HG03558 (cell line): ENCODE measurements around the gene MTA3.

Experiments
- ATAC-seq: cut with Tn5 transposase; IDR thresholded peaks from one replicate; pipeline ENCODE4 v1.9.1; 2021; ENCODE audit warnings: moderate number of reproducible peaks; ENCODE audit not compliant: unreplicated experiment; ENCODE audit errors: extremely low read depth

The MTA3 gene

DNA sequence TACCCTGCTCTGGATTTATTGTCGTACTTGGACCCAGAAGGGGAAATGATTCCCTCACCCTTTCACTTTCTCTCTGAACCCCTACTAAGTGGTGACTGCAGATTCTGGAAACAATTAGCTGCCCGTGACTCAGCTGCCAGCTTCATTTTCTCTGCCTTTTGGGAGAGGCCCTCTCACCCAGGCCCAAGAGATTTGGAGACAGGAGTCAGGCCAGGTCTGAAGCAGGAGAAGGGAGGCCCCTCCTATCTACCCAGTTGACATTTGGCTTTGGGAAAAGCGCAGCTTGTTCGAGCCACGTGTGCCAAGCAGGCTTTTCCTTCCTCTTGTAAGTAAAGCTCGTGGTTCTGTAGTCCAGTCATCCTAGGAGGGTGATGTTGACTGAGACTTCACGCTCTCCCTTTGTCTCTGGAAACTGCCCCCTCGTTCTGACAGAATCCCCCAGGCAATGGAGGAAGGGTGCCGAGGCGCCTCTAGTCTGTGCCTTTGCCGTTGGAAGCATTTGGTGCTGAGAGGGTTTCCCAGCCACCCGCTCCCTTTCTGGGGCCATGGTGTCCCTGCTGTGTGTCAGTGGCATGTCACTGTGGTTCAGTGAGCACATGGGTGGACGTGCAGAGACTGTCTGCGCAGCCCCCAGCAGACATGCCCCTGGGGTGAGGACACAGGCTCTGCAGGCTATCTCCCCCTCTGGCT is 186.9 kb downstream of the MTA3 start:
- no peak for ATAC-seq

DNA sequence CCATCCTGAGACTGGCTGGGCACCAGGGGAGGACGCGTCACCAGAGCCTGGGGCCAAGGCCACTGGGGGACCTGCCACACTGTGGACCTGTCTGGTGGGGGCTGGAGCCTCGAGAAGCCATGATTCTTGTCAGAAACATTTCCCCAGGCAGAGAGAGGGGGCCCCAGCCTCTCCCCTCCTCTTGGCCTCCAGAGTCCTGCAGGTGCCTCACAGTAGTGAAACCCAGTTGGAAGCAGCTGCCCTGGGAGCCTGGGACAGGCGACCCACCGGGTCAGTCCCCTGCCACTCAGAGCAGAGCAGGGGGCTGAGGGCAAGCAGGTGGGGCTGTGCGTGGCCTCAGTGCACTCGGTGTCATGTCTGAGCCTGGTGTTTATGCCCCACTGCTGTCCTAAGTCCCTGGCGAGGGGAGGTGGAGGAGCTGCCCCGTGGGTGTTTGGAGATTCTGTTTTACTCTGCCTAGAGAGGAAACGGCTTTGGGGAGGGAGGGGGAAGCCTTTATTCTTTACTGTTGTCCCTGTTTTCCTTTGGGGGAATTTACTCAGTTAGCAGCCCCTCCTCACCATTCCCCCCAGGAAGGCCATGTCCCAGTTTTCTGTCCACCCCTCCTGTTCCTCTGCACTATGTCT is 187.8 kb downstream of the MTA3 start:
- no peak for ATAC-seq

DNA sequence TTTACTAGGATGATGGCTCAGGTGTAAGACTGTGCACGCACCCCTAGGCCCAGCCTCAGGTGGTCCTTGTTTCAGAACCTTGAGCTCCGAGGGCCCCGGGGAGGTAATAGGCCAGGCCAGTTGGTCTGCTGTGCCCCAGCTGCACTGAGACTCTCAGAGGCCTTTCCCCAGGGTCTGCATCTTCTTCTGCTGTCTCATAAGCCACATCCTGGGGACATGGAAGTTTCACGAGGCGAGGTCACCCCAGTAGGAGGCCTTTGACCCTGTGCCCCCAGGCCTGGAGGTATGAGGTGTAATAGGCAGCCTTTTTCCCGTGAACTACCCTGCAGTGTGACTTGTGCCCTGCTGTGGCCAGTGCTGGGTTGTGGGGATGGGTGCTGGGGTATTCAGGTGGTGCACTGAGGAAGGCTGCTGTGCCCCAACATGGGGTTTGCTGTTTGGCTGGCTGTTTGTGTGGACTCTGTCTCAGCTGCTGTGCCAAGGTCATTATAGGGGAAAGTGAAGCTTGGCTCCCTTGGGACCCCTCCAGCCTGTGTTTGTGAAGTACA is 188.6 kb downstream of the MTA3 start:
- ATAC-seq = no peak

DNA sequence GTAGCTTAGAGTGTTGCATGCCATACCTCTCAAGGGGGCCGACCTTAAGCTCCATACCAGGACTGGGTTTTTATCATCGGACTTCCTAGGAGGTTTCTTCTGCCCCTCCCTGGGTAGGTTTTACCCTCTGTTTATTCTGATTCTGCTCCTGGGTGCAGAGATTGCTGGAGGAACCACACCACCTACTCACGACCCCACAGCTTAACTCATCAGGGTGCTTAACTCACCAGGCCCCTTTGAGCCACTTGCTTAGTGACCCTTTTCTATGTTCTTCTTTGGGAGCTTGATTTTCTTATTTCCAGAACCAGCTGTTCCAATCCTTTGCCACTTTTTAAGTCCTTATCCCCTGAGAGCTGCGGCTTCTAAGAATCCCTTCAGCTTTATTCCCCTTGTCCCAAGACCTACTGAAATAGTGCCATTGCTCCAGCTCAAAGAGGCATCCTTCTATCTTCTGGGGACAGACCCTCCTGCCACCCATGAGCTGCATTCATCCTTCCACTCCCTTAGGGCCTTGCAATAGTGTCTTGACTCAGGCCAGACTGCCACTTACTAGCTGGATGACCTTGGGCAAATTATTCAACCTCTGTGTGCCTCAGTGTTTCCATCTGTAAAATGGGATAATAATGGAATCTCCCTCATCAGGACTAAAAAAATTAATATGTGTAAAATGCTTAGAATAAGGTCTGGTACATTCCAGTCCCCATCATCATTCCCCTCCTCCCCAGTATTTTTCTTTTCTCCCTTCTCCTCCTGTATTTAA is 189.7 kb downstream of the MTA3 start:
- ATAC-seq = no peak

DNA sequence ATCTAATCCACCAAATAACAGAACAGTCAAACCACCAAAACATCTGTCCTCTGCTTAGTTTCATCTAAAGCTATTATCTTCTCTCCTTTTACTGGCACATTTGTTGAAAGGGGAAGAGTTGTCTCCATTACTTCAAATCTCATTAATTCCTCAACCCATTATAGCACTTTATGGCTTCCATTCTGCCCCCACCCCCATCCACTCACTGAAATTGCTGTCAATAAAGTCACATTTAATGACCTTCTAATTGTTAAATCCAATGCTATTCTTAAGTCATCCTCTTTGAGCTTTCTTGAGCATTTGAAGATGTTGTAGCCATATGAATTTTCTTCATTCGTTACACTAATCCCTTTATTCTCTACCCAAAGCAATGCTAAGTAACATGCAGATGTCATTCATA is 190.3 kb downstream of the MTA3 start:
- no peak for ATAC-seq

DNA sequence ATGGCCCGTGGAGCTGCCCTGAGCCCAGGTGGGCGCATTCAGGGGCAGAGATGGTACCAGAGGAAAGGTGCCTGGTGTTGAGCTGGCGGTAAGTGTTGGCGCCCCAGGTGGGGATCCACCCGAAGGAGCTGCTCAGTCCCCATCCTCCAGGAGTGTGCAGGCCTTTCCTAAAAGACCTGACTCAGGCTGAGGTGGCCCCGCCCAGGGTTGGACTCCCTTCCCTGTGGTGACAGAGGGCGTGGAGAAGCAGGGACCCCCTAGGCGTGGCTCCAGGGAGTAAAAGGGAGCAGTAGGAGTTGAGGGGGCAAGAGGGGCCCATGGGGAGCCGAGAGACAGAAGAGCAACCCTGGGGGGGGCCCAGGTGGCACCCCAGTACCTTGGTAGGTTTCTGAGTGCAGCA is 193.1 kb downstream of the MTA3 start:
- ATAC-seq = no peak

DNA sequence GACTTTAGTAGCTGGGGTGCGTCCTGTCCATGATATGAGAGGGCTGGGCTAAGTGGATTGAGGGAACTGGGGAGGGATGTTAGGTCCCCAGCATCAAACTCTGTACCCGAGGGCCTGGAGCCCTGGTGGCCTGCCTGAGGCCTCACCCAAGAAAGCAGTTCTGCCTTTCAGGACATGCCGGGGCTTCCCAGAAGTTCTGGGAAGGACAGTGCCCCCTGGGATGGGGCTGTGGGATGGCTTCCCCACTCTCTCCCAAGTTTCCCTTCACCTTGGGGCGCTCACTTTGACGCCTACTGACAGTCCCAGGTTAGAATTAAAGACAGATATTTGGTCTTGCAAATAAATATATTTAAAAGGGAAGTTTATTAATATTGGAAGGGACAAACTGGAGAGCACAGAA is 193.7 kb downstream of the MTA3 start:
- ATAC-seq = no peak

DNA sequence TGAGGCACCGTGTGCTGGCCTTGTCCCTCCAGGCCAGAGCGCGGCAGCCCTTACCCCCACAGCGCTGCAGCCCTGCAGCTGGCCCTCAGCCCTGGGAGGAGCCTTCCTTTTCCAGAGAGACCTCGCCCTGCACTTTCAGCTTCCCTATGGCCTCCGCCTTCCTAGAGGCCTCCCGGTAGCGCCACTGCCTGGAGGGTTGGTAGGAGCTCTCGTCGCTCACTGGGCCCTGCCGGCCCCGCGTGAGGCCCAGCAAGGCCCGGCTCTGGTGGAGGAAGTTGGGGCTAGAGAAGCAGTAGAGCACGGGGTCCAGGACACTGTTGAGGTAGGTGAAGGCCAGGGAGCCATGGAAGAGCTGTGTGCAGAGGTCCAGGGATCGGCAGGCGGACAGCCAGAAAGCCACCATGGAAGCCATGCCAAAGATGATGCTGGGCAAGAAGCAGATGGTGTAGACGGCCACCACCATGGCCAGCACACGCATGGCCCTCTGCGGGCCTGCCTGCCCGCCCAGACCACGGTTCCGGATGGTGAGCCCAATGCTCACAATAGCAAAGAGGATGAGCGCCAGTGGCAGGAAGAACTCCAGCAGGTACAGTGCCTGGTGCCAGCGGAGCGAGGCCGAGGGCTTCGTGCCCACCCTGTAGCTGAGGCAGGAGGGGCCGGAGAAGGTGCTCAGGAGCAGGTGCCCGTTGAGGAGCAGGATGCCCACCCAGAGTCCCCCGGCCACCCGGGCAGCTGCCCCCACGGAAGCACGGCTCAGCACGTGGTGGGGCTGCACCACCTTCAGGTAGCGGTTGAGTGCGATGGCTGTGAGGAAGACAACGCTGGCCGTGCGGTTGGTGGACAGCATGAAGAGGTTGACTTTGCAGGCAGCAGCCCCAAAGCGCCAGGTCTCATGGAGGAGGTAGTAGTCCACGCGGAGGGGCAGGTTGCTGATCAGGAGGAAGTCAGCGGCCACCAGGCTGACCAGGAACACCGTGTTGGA is 194.7 kb downstream of the MTA3 start:
- ATAC-seq = no peak

DNA sequence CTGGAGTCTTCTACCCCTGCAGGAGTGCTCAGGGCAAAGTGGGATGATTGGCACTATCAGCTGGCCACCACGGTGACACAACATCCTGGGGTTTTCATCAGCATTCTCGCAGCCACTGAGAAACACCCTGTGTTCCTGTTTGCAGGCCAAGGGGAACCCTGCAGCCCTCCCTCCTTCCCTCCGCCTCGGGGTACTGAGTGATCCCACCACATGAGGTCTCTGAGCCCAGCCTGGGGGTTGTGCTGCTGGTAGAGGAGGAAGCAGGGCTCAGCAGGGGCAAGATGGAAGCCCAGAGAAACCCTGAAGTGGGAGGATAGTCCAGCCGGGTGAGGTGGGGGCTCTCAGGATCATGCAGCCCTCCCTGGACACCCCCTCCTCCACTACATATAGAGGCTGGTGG is 195.7 kb downstream of the MTA3 start, which contains the start of gene OXER1:
Gene OXER1 (minus strand): TSS at position 40 of the 400 bp plus-strand sequence. CDS start 73 bp downstream, outside the sequence.
- no peak for ATAC-seq

DNA sequence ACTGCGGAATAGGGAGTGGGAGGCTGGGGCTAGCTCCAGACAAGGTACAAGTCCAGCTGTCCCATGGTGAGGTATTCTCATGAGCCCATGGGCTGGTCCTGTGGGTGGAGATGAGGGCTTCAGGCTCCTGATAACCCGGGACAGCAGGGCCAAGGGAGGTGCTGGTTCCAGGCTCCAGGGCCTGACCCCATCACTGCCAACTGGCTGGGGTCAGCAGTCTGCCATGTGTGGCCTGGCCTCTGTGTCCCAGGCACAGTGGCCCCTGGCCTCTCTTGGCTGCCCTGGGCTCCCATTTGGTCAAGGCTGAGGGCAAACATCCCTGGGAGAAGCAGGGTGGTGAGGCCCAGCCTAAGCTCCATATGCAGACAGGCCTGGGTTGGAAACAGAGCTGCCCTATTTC is 196.5 kb downstream of the MTA3 start:
- ATAC-seq = no peak

DNA sequence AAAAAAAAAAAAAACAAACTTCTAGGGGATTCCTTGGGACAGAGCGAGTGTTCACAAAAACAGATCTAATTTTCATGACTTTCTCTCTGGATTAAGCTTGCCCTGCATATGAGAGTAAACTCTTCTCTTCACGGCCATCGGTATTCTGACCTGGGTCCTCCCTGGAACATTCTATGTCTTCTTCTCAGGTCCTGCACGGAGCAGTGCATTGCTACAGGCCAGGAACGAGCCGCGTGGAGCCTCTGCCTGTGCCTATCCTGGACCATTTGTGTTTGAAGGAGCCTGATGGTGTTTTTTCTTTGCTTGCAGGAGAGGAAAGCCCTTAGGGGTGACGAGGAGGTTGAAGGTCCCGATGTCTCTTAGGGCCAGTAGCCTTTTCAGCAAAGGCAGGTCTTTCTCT is 197.3 kb downstream of the MTA3 start:
- no peak for ATAC-seq

DNA sequence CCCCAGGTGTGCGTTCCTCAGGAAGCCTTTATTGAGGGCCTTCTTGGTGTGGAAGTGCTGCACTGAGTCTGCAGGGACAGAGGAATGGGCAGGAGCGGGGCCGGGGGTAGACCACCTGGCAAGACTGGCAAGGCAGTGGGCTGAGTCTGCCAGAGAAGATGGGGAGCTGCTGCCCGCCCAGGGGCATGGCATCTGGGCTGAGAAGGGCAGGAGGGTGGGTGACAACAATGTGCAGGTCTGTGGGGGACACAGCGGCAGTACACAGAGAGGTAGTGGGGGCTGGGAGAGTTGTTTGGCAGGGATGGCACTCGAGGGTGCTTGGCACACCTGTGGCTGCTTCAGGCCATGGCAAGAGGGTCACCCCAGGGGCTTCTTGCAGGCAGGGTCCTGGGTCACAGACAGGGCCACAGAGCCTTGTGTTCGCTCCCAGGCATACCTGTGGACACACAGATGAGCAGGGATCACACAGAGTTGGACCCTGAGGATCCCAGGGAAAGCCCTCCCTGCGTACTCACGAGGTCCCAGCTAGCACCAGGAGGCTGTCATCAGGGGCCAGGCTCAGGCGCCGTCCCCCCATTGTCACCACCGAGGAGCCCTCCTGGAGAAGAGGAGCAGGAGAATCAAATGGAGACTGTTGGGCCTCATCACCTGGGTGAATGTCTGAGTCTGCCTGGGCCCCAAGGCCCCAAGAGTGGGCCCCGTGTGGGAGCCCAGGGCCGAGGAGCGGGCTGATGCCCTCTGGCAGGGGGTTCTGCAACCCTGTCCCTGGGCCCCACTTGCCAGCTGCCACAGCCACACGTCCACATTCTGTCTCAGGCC is 198.9 kb downstream of the MTA3 start:
- no peak for ATAC-seq

DNA sequence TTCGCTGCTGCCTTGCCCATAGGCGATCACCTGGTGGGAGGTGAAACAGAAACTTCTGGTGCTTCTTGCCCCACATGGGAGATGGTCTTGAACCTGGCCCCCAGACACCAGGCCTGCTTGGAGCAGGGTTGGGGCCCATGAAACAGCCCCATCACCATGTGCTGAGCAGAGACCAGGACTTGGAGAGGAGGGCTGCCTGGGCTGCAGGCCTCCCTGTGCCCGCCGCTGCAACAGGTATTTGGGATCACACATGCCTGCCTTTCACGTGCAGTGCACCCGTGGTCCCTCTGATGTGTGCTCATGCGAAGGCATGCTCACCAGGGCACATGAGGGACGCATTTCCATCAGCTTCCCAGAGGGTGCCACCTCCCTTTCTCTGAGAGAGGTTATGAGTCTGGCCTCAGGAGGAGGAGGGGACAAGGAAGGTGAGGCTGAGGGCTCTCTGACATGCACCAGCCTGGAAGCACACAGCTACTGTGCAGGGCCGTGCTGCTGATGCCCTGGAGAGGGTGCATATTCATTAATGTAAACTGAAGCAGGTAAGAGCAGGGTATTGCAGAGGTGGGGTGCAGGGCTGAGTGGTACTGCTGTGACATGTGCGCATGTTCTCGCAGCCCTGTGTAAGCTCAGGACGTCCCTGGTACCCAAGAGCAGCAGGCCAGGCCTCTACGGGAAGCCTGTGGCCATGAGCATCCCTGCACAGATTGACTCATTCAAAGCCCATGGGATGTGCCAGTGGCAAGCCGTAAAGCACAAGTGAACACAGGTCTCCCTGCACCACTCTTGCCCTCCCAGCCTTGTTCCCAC is 199.7 kb downstream of the MTA3 start:
- no peak for ATAC-seq

DNA sequence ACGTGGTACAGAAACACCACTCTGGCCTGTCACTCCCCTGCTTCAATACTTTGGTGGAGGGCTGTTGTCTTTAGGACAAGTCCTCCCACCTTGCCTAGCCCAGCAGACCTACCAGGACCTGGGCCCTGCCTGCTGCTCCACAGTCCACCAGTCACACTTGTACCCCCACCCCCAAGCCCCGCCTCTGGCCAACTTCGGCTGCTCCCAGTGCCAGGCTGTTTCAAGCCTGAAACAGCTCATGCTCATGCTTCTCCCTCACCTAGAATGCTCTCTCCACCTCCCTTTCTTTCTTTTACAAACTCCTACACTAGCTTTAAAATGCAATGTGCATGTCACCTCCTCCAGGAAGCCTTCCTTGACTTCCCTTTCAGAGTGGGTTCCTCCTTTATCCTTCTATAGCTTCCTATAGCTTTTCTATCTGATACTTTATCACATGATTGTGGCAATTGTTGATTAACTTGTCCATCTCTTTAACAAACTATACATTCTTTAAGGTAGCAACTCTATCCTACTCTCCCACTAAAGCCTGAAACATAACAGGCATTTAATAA is 200.3 kb downstream of the MTA3 start:
- ATAC-seq = no peak

DNA sequence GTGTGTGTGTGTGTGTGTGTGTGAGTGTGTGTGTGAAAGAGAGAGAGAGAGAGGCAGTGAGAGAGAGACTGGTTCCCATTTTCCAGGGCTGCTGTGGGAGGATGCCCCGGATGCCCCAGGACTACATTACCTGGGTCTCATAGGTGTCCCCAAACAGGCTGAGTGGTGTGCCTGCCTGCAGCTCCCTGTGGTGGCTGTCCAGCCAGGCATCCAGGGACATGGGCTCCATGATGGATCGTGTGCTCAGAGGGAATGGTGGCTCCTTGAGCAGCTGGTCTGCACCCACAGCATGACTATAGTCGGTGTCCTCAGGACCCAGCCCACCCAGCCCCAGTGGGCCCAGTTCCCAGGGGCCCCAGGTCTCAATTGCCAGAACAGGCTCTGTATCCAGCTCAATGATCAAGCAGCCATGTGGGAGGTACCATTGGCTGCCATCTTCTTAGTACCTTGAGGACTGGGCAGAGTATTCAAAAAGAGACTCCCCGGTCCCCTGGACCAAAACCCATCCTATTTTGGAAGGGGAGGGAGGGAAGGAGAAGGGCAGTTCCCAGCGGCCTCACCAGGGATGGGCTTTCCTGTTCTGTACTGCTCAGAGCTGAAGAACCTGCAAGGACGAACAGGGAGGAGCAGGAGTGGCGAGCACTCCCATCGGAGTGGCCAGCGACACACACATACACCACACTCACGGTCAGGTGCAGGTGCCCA is 201.3 kb downstream of the MTA3 start:
- ATAC-seq = no peak

DNA sequence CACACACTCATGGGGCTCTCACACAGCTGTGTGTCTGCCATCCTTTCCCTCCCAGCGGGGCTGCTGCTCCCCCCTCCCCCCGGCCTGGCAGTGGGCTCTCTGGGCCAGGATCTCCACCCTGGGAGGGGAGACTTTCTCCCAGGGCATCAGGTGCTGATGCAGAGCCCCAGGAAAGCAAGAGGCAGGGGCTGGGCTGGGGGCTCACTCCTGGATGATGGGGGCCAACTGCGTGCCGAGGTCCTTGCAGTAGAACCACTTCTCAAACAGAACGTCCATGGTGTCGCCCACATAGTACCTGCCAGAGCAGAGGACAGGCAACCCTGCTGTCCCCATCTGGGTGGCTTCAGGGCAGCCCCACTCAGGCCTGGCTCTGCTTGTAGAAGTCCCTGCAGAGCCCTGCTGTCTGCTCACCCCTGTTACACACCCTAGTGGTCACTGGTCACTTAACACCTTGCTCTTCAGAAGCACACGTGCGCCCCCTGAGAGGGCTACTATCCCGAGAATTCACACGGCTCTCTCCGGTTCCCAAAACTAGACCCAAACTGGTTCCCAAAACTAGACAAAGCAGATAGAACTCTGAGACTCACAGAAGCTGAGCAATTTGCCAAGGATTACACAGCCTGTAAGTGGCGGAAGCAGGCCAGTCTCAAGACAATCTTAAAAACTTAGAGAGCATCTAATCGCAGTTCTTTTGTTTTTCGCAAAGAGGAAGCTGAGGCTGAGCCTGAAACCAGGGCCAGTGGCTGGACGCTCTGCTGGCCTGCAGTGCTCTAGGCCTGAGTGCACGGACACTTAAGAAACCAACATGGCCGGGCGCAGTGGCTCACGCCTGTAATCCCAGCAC is 202.1 kb downstream of the MTA3 start:
- ATAC-seq = no peak
